ENCODE results near the gene SMOC2.

- TF ChIP-seq CTCF (IDR thresholded peaks at IDR 0.05) (no peak), POLR2AphosphoS5 (IDR thresholded peaks at IDR 0.05) (no peak)
Observed at GRCh38 chr6:168684906-168685305, 243.9 kb downstream of the SMOC2 start.

Data from prostate gland (tissue), 2 donors.